GM12864 (cell line): Measurements from ENCODE around the gene C2CD2L.
A peak's percentile ranks its signal among the peaks of the same experiment; 100 is the strongest.

ENCODE experiments used
- DNase-seq: peaks from one replicate; pipeline ENCODE4 v3.0.0-alpha.2; 2011; ENCODE audit warnings: low read depth
- H3K4me3 ChIP-seq: 2 replicates; pipeline ENCODE4 v1.5.1; 2011; ENCODE audit warnings: mild to moderate bottlenecking, low read depth, low read length, control low read depth
- TF ChIP-seq, protein P1 (sequence below): IDR thresholded peaks from 2 replicates; pipeline ENCODE4 v1.5.1; 2011; ENCODE audit warnings: low read depth, mild to moderate bottlenecking, moderate library complexity, low read length, control low read depth, inconsistent platforms; ENCODE audit errors: missing control alignments

C2CD2L gene

DNA sequence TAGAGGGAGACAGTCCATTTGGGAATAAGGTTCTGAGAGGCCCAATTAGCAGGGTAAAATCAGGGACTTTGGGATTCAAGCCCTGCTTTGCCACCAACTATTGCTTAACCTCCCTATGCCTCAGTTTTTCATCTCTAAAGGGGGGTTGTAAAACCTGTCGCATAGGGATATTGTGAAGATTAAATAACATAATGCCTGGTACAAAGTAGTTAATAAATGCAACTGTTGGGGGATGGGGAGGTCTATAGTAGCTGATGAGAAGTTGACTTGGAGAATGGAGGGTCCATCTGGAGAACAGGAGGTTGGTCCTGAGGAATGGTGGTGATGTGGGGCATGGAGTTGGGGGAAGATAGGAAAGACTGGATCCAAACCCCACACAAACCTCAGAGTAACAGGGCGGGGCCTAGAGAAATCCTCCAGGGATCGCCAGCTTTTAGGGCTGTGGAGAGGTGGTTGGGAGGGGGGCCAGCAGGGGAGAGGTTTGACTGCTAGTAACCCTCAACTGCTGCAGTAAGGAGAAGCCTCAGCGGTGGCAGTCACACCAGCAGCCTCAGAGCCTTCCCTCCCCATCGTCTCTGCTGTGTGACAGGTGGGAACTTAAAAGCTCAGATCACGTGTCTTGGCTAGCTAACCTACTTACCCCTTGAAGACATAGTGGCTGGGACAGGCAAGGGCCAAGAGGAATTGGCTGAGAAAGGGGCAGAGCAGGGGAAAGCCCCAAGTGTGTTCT is 40.6 kb downstream of the C2CD2L start:
- H3K4me3 ChIP-seq: no peak overlapping the region
- TF ChIP-seq, protein P1, sequence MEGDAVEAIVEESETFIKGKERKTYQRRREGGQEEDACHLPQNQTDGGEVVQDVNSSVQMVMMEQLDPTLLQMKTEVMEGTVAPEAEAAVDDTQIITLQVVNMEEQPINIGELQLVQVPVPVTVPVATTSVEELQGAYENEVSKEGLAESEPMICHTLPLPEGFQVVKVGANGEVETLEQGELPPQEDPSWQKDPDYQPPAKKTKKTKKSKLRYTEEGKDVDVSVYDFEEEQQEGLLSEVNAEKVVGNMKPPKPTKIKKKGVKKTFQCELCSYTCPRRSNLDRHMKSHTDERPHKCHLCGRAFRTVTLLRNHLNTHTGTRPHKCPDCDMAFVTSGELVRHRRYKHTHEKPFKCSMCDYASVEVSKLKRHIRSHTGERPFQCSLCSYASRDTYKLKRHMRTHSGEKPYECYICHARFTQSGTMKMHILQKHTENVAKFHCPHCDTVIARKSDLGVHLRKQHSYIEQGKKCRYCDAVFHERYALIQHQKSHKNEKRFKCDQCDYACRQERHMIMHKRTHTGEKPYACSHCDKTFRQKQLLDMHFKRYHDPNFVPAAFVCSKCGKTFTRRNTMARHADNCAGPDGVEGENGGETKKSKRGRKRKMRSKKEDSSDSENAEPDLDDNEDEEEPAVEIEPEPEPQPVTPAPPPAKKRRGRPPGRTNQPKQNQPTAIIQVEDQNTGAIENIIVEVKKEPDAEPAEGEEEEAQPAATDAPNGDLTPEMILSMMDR: no peak
- no peak for DNase-seq

DNA sequence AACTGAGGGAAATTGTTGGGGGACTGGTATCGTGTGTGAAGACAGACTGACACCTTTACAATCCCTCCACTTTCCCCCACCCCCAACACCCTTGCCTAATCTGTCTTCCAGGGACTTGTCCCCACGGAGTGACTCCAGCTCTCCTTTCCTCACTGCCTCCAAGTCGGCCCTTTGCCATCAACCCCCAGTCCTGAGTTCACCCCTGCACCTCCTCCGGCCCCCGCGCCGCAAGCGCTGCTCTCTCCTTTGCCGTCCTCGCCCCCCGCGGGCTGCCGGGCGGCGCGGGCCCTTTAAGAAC is 41.5 kb downstream of the C2CD2L start:
- TF ChIP-seq, protein P1: no peak
- DNase-seq: no peak
- peak overlapping the region; percentile 48 for H3K4me3 ChIP-seq

DNA sequence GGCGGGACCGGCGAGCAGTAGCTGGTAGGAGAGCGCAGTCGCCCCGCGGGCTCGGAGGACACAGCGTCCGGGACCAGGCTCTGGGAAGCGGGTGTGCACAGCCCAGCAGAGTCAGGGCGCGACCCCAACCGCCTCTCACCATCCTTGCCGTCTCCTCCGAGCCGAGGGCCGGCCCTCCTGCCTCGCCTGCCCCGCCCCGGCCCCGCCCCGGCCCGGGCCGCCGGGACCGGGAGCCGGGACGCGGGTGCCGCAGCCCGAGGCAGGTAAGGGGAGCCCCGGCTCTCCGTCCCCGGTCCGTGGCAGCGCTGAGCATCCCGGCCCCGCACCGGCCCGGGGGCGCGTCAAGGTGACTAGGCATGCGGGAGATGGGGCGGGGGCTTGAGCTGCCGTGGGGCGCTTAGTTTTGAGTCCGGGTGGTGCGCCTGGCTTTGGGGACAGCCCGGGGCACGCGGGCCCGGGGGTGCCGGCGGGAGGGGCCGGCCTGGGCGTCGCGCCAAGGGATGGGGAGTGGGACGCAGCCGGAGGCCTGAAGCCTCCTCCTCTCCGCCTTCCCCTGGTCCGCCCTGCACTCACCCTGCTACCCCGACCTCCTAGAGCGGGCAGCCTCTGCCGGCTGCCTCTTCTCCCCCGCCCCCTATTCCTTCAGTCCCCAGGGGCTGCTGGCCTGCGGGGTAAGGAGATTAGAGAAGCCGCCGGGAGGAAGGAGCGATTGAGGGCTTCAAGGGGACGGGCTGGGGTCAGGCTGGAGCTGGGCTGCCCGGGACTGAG is 42.1 kb downstream of the C2CD2L start, which contains the start of gene ABCG4:
TSS of gene ABCG4 (plus strand) at position 35 of the 768 bp plus-strand sequence. CDS start 914 bp downstream, outside the sequence.
- TF ChIP-seq, protein P1: no peak
- DNase-seq: no peak
- H3K4me3 ChIP-seq: peak within 1 kb of the TSS; percentile 48

DNA sequence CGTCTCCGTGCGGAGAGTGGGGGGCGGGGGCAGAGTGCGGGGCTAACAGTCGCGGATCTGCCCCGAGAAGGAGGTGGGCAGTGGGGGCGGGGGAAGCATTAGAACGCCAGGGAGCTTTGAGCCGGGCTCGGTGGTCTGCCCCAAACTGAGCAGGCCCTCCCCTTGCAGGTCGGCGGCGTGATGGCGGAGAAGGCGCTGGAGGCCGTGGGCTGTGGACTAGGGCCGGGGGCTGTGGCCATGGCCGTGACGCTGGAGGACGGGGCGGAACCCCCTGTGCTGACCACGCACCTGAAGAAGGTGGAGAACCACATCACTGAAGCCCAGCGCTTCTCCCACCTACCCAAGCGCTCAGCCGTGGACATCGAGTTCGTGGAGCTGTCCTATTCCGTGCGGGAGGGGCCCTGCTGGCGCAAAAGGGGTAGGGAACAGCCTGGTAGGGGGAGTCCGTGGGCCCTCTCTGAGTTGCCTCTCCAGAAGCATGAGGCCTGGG is 42.7 kb downstream of the C2CD2L start:
- no peak for DNase-seq
- TF ChIP-seq, protein P1: no peak
- no peak overlapping the region for H3K4me3 ChIP-seq

DNA sequence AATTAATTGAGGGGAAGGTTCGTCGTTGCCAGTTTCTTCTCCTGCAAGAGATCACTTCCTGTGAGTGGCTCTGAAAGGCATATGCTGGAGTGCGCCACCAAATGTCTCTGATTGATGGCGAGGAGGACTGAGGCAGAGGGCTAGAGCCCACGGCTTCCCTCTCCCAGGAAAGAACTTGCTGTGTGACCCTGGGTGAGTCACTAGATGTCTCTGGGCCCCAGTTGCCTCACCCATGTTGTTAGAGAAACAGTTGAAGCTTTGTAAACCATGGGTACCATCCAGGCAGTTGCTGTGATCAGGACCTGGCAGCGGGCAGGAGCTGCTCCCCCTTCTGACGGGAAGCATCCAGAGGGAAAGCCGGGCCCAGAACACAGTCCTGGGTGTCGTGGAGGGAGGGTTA is 44.9 kb downstream of the C2CD2L start:
- TF ChIP-seq, protein P1: no peak
- no peak for DNase-seq
- no peak overlapping the region for H3K4me3 ChIP-seq

DNA sequence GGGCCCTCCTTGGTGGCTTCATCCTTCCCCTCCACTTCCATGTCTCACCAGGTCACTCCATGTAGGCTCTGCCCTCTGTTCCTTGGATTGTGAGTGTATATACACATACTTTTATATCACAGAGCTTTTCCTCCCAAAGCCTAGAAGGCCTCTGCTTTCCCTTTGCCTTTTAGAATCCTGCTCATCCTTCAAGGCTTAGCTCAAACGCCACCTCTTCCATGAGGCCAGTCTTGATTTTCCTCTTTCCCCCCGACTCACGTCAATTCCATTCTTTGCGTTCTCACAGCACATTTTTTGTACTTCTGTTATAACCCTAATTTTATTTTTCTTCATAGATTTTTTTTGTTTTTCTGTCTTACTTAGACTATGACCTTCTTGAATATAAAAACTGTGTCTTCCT is 45.5 kb downstream of the C2CD2L start:
- no peak for DNase-seq
- TF ChIP-seq, protein P1: no peak
- no peak overlapping the region for H3K4me3 ChIP-seq
